H1 (cell line): ENCODE data around the gene SEL1L3. TPM values are rescaled to one million over a fixed set of nuclear protein-coding genes. Genes with fewer than 3 reads are reported as not detected.

Experiments used
- CTCF ChIA-PET: fragments of 300-600 bp; sonication (Branson Sonifier 250); formaldehyde crosslinking; loops from one replicate; lab custom pipeline; 2021; ENCODE audit not compliant: partially characterized antibody; lab: Charles Lee
- POLR2A ChIA-PET: fragments of 300-600 bp; sonication (Branson Sonifier 250); formaldehyde crosslinking; loops from one replicate; lab custom pipeline; 2021; ENCODE audit warnings: inconsistent platforms; ENCODE audit not compliant: partially characterized antibody; lab: Charles Lee
- DNase-seq, 2 experiments: peaks; one replicate each; pipeline versions ENCODE4 v3.0.0 to v3.0.0-alpha.2; 2010 to 2022; ENCODE audit warnings: low spot score in 2 of 2, low read depth in 1 of 2, mixed read lengths in 1 of 2
- FAIRE-seq: peaks from 2 replicates; lab custom pipeline; 2011; peaks lifted over from hg19 to GRCh38; lab: Jason Lieb, UNC
- H2AFZ ChIP-seq: 2 replicates; pipeline ENCODE4 v1.8.1; 2012; ENCODE audit warnings: low read length, inconsistent platforms
- H2AK5ac ChIP-seq: 2 replicates; pipeline ENCODE4 v1.6.1; 2013; ENCODE audit warnings: low read depth, low read length
- H2BK120ac ChIP-seq: replicated peaks from 2 replicates; pipeline ENCODE3; 2013; ENCODE audit warnings: low read depth, low read length, inconsistent platforms
- H2BK12ac ChIP-seq: 2 replicates; pipeline ENCODE4 v1.6.1; 2013; ENCODE audit warnings: low read depth, low read length
- H2BK15ac ChIP-seq: 2 replicates; pipeline ENCODE4 v1.6.1; 2013; ENCODE audit warnings: low read length
- H2BK20ac ChIP-seq: 2 replicates; pipeline ENCODE4 v1.6.1; 2013; ENCODE audit warnings: low read length
- H2BK5ac ChIP-seq: 2 replicates; pipeline ENCODE4 v1.6.1; 2013; ENCODE audit warnings: low read depth, low read length
- H3K14ac ChIP-seq: 2 replicates; pipeline ENCODE4 v1.6.1; 2013; ENCODE audit warnings: inconsistent platforms; ENCODE audit not compliant: insufficient read length
- H3K18ac ChIP-seq: 2 replicates; pipeline ENCODE4 v1.6.1; 2013; ENCODE audit warnings: low read length; ENCODE audit errors: extremely low read depth
- H3K23ac ChIP-seq: 2 replicates; pipeline ENCODE4 v1.6.1; 2013; ENCODE audit warnings: inconsistent platforms; ENCODE audit not compliant: insufficient read length
- H3K23me2 ChIP-seq: 2 replicates; pipeline ENCODE4 v1.6.1; 2013; ENCODE audit warnings: low read depth, low read length
- H3K27ac ChIP-seq: 2 replicates; pipeline ENCODE4 v1.6.1; 2011; ENCODE audit warnings: low read depth, low read length, inconsistent platforms
- H3K27me3 ChIP-seq, 4 experiments: replicated peaks in 1 of 4; 1 replicate in 1 of 4; 2 replicates in 3 of 4; pipeline versions ENCODE4 v1.6.1 to v1.8.1; 2011 to 2013; ENCODE audit warnings: low read length in 3 of 4, mild to moderate bottlenecking in 3 of 4, inconsistent platforms in 2 of 4, mixed read lengths in 2 of 4, moderate library complexity in 1 of 4; ENCODE audit not compliant: control insufficient read depth in 3 of 4, insufficient read depth in 3 of 4; ENCODE audit errors: extremely low read depth in 1 of 4
- H3K36me3 ChIP-seq, 4 experiments: 2 replicates each; pipeline versions ENCODE4 v1.6.1 to v1.8.1; 2011 to 2013; ENCODE audit warnings: mild to moderate bottlenecking in 4 of 4, low read length in 3 of 4, moderate library complexity in 2 of 4, control low read depth in 1 of 4, inconsistent platforms in 1 of 4; ENCODE audit not compliant: insufficient read depth in 4 of 4, control insufficient read depth in 2 of 4
- H3K4ac ChIP-seq: replicated peaks from 2 replicates; pipeline ENCODE3; 2013; ENCODE audit warnings: low read length, low read depth, mixed read lengths, inconsistent platforms; ENCODE audit not compliant: insufficient read length
- H3K4me1 ChIP-seq, 4 experiments: replicated peaks in 1 of 4; 1 replicate in 1 of 4; 2 replicates in 3 of 4; pipeline versions ENCODE4 v1.6.1 to v1.8.1; 2011 to 2013; ENCODE audit warnings: low read length in 3 of 4, inconsistent platforms in 2 of 4, mixed read lengths in 1 of 4; ENCODE audit not compliant: insufficient read depth in 4 of 4, control insufficient read depth in 3 of 4
- H3K4me2 ChIP-seq, 2 experiments: 2 replicates each; pipeline versions ENCODE4 v1.6.1 to v1.8.1; 2011 to 2013; ENCODE audit warnings: low read depth in 2 of 2, low read length in 2 of 2, control low read depth in 1 of 2, inconsistent platforms in 1 of 2, mild to moderate bottlenecking in 1 of 2; ENCODE audit not compliant: insufficient read depth in 1 of 2
- H3K4me3 ChIP-seq, 4 experiments: fragments of 200-600, 300-600 bp in 1 of 4; sonication (generic), shearing (Covaris generic), sonication (Bioruptor Twin) in 1 of 4; 2 replicates each; pipeline versions ENCODE4 v1.5.1 to v1.8.1; 2011 to 2016; ENCODE audit warnings: low read length in 4 of 4, low read depth in 3 of 4, control low read depth in 2 of 4, inconsistent platforms in 2 of 4, mild to moderate bottlenecking in 2 of 4, mixed read lengths in 1 of 4, moderate library complexity in 1 of 4; ENCODE audit not compliant: insufficient read depth in 2 of 4; ENCODE audit errors: extremely low read depth in 1 of 4
- H3K56ac ChIP-seq: replicated peaks from 2 replicates; pipeline ENCODE3; 2013; ENCODE audit warnings: low read depth, mild to moderate bottlenecking, mixed read lengths, low read length, inconsistent platforms; ENCODE audit not compliant: insufficient read length
- H3K79me1 ChIP-seq: 2 replicates; pipeline ENCODE4 v1.6.1; 2013; ENCODE audit warnings: low read depth, low read length, control low read depth
- H3K79me2 ChIP-seq, 2 experiments: 2 replicates each; pipeline versions ENCODE4 v1.6.1 to v1.8.1; 2012 to 2013; ENCODE audit warnings: low read length in 2 of 2, mild to moderate bottlenecking in 2 of 2, inconsistent platforms in 1 of 2; ENCODE audit not compliant: insufficient read depth in 2 of 2, control insufficient read depth in 1 of 2
- H3K9ac ChIP-seq, 4 experiments: replicated peaks in 1 of 4; 1 replicate in 1 of 4; 2 replicates in 3 of 4; pipeline versions ENCODE4 v1.6.1 to v1.8.1; 2011 to 2013; ENCODE audit warnings: low read depth in 3 of 4, low read length in 3 of 4, control low read depth in 2 of 4, mild to moderate bottlenecking in 2 of 4, moderate library complexity in 2 of 4, inconsistent platforms in 1 of 4; ENCODE audit errors: extremely low read depth in 1 of 4
- H3K9me3 ChIP-seq, 2 experiments: 2 replicates each; pipeline versions ENCODE4 v1.6.1 to v1.8.1; 2012 to 2013; ENCODE audit warnings: mild to moderate bottlenecking in 2 of 2, moderate library complexity in 2 of 2, control low read depth in 1 of 2, inconsistent platforms in 1 of 2, low read depth in 1 of 2, low read length in 1 of 2, mixed read lengths in 1 of 2; ENCODE audit not compliant: insufficient read depth in 2 of 2
- H4K20me1 ChIP-seq, 2 experiments: replicated peaks in 1 of 2; 2 replicates each; pipeline versions ENCODE3 to v1.8.1; 2011 to 2013; ENCODE audit warnings: inconsistent platforms in 2 of 2, low read length in 2 of 2, mild to moderate bottlenecking in 1 of 2; ENCODE audit not compliant: insufficient read depth in 2 of 2, control insufficient read depth in 1 of 2
- H4K5ac ChIP-seq: 2 replicates; pipeline ENCODE4 v1.6.1; 2013; ENCODE audit warnings: low read length, low read depth, mixed read lengths, inconsistent platforms; ENCODE audit not compliant: insufficient read length
- H4K8ac ChIP-seq: 2 replicates; pipeline ENCODE4 v1.8.0; 2013; ENCODE audit warnings: mild to moderate bottlenecking, moderate library complexity, low read length, inconsistent platforms; ENCODE audit not compliant: insufficient read depth; ENCODE audit errors: extremely low read depth
- H4K91ac ChIP-seq: replicated peaks from 2 replicates; pipeline ENCODE3; 2013; ENCODE audit warnings: low read length, mixed read lengths, inconsistent platforms; ENCODE audit not compliant: insufficient read length
- BACH1 ChIP-seq: IDR thresholded peaks from 2 replicates; pipeline ENCODE4 v1.6.1; 2012; ENCODE audit warnings: low read length, improper control_type of control experiment
- BRCA1 ChIP-seq: IDR thresholded peaks from 2 replicates; pipeline ENCODE4 v1.6.1; 2012; ENCODE audit warnings: low read depth, low read length, improper control_type of control experiment
- CBX5 ChIP-seq: fragments of 300-800, 300-1000 bp; sonication (generic); IDR thresholded peaks from 2 replicates; pipeline ENCODE4 v1.7.1; 2016; ENCODE audit warnings: antibody characterized with exemption, low read length, low read depth
- CTBP2 ChIP-seq: IDR thresholded peaks from 2 replicates; pipeline ENCODE4 v1.7.0; 2011; ENCODE audit warnings: borderline replicate concordance, mild to moderate bottlenecking, moderate library complexity, mixed read lengths, low read length; ENCODE audit not compliant: insufficient read depth, insufficient read length
- CTCF ChIP-seq, 3 experiments: IDR thresholded peaks; 1 replicate in 2 of 3; 2 replicates in 1 of 3; pipeline versions ENCODE4 v1.5.1 to v1.6.1; 2011; ENCODE audit warnings: low read length in 3 of 3, mild to moderate bottlenecking in 3 of 3, inconsistent platforms in 2 of 3, low read depth in 1 of 3, moderate library complexity in 1 of 3; ENCODE audit not compliant: insufficient read depth in 1 of 3; ENCODE audit errors: control extremely low read depth in 1 of 3
- HDAC2 ChIP-seq, 2 experiments: fragments of 300-600 bp in 1 of 2; sonication (generic) in 1 of 2; IDR thresholded peaks; 2 replicates each; pipeline ENCODE4 v1.6.1; 2011 to 2012; ENCODE audit warnings: low read depth in 2 of 2, low read length in 2 of 2, mild to moderate bottlenecking in 2 of 2, moderate library complexity in 2 of 2, borderline replicate concordance in 1 of 2, inconsistent platforms in 1 of 2
- HDAC6 ChIP-seq: IDR thresholded peaks from one replicate; pipeline ENCODE4 v1.7.1; 2012; ENCODE audit warnings: low read depth, mild to moderate bottlenecking, inconsistent platforms, low read length, moderate library complexity
- RNF2 ChIP-seq: fragments of 200-900, 300-1000 bp; sonication (generic); IDR thresholded peaks from 2 replicates; pipeline ENCODE4 v1.7.1; 2016; ENCODE audit warnings: borderline replicate concordance, low read depth, mild to moderate bottlenecking, antibody characterized with exemption, low read length; ENCODE audit not compliant: poor library complexity, severe bottlenecking; ENCODE audit errors: missing control alignments
- WGBS, 2 experiments: shearing (Covaris generic) in 1 of 2; methylation state at CpG; one replicate each; pipeline versions ENCODE4 v1.1.6 to v1.1.7; 2013 to 2015; ENCODE audit warnings: low lambda C conversion rate in 2 of 2, mixed read lengths in 2 of 2, inconsistent platforms in 1 of 2, low coverage in 1 of 2, missing lambda C conversion rate in 1 of 2; ENCODE audit not compliant: insufficient replicate concordance in 2 of 2, insufficient coverage in 1 of 2, insufficient read length in 1 of 2; ENCODE audit errors: extremely low coverage in 1 of 2, missing lambda C conversion rate in 1 of 2; 5-methylcytosine and 5-hydroxymethylcytosine counted together
- polyA plus RNA-seq, 7 experiments: library from polyadenylated mRNA; depleted of rRNA in 3 of 7; stranded (reverse) in 5 of 7; unstranded in 2 of 7; fragments of >200 nt in 5 of 7; fragments of 200-250 nt in 2 of 7; gene quantifications; 1 replicate in 5 of 7; 2 replicates in 1 of 7; 4 replicates in 1 of 7; pipeline versions ENCODE4 v1.2.1 to v1.2.3, GENCODE V29; 2011 to 2013; ENCODE audit warnings: missing spikeins in 2 of 7, mixed read lengths in 2 of 7
- total RNA-seq: library from RNA; stranded (reverse); fragmentation: NEBNext Ultra II Directional; extraction: Animal tissue kit (Norgen Biotek cat#: 25700); gene quantifications from 2 replicates; pipeline ENCODE4 v1.2.1, GENCODE V29; 2021

Gene SEL1L3
- total and polyA plus RNA-seq, 2 of the 8 experiments (the other 6 are each of a cell fraction or from before 2014, with no cell fraction given) = 18.2 to 54.0 TPM

DNA sequence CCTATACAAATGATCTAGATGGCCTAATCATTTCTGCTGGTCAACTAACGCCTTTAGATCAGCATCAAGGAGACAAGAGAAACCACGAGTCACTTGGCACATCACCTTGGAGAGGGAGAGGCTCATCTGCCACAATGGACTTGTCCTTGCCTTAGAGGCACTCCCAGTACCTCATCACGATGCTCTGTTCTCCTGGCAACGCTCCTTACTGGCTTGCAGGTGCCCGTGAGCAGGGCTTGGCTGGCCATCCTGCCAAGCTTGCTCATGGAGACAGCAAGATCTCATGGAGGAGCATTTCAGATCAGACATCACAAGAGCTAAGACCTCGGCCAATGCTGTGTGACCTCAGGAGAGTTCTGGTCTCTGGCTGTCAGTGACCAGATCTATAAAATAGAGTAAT, 48.6 kb upstream of the SEL1L3 start:
- FAIRE-seq = no peak
- TF ChIP-seq CBX5 = no peak
- TF ChIP-seq RNF2 = no peak
- no peak for TF ChIP-seq CTBP2
- TF ChIP-seq BRCA1 = no peak
- no peak for TF ChIP-seq HDAC2 (IDR thresholded peaks at IDR 0.05; ENCODE audit: borderline replicate concordance in 1 of 2, low read depth in 2 of 2, low read length in 2 of 2)
- TF ChIP-seq BACH1 = no peak
- no peak for TF ChIP-seq HDAC6
- TF ChIP-seq CTCF (IDR thresholded peaks at IDR 0.05; ENCODE audit: control extremely low read depth in 1 of 3, insufficient read depth in 1 of 3, low read depth in 1 of 3, low read length in 3 of 3) = no peak

More for the DNA sequence above, 48.6 kb upstream of the SEL1L3 start:
- Histone ChIP-seq H3K23me2 (peaks cover 9% of the 10 kb centered on the region), H3K27me3 (peaks cover 0 to 8% (median 4%) of the 10 kb centered on the region in 4 experiments; a peak in 3 of 7 replicates), H2BK5ac (no peak overlapping the region), H2AFZ (no peak overlapping the region), H2BK20ac (no peak overlapping the region), H3K4me3 (no peak overlapping the region), H4K5ac (no peak overlapping the region), H3K79me2 (0 out of 4 replicates have a peak, but pooled peaks cover 0 to 7% of the 10 kb centered on the region in 2 experiments), H3K4me1 (peaks cover 3 to 7% (median 5%) of the 10 kb centered on the region in 4 experiments; a peak in 6 of 7 replicates), H3K79me1 (0 out of 2 replicates have a peak, but pooled peaks cover 2% of the 10 kb centered on the region), H3K18ac (no peak overlapping the region), H3K14ac (no peak overlapping the region), H3K4ac (no peak overlapping the region), H2BK12ac (no peak overlapping the region), H3K9me3 (0 out of 4 replicates have a peak, but pooled peaks cover 0 to 4% of the 10 kb centered on the region in 2 experiments), H3K56ac (no peak overlapping the region), H4K20me1 (no peaks in the 10 kb centered on the region), H3K36me3 (no peaks in the 10 kb centered on the region), H3K23ac (no peak overlapping the region), H2AK5ac (no peak overlapping the region), H4K91ac (no peak overlapping the region), H4K8ac (no peak overlapping the region), H3K27ac (no peak overlapping the region), H2BK120ac (no peak overlapping the region), H3K4me2 (no peak overlapping the region), H2BK15ac (no peak overlapping the region), H3K9ac (no peak overlapping the region)
- DNase-seq = no peak
- ChIA-PET POLR2A (no interaction called here), CTCF (interaction anchor here (0.8 to 2.8 kb wide), 5 partner anchors 15 to 47 kb away, joined by 4 to 13 read pairs (median 5); no protein-coding TSS in a partner anchor)
- 86% methylated on average over 6 of the region's 6 CpGs; no CpG with 5 or more reads in 1 of the 2 experiments for WGBS, 2 experiments
